Pancreas (tissue), 10 donors: ENCODE data around the gene FAM174C. TPM values are rescaled to one million over a fixed set of nuclear protein-coding genes. Genes with fewer than 3 reads are reported as not detected.
A peak's percentile ranks its signal among the peaks of the same experiment; 100 is the strongest.
"Not testable (repeated sequence)": the region's sequence is repeated elsewhere in the genome, so short reads cannot be mapped to it uniquely, and the experiment has no call there.

ENCODE experiments used
- ATAC-seq, 4 donors: fragments of 200-7000 bp; cut with Tn5 transposase; one replicate each; pipeline versions ENCODE4 v1.8.0 to v1.9.1; 2020; ENCODE audit warnings: mild to moderate bottlenecking in 4 of 4, moderate library complexity in 4 of 4
- DNase-seq, 6 donors: peaks; one replicate each; pipeline ENCODE4 v3.0.0-alpha.2; 2020
- FAIRE-seq: peaks from 2 replicates; lab custom pipeline; 2012; peaks lifted over from hg19 to GRCh38; lab: Jason Lieb, UNC
- H3K27ac ChIP-seq, 4 donors: fragments of 200-600 bp; sonication (generic); 1 replicate in 3 of 4; 2 replicates in 1 of 4; pipeline versions ENCODE4 v1.5.0 to v1.8.0; 2020
- H3K27me3 ChIP-seq, 4 donors: fragments of 200-600 bp; one replicate each; pipeline ENCODE4 v1.8.0; 2021
- H3K36me3 ChIP-seq, 3 donors: fragments of 200-600 bp; sonication (generic) in 1 of 3; one replicate each; pipeline versions ENCODE4 v1.5.0 to v1.8.0; 2020 to 2021
- H3K4me1 ChIP-seq, 3 donors: fragments of 200-600 bp; one replicate each; pipeline ENCODE4 v1.8.0; 2021
- H3K4me3 ChIP-seq, 4 donors: fragments of 200-600 bp; sonication (generic) in 2 of 4; one replicate each; pipeline versions ENCODE4 v1.5.0 to v1.8.0; 2020 to 2021
- H3K9me3 ChIP-seq, 4 donors: fragments of 200-600 bp; one replicate each; pipeline ENCODE4 v1.8.0; 2021
- WGBS, 2 donors: extraction: QIAGEN DNeasy Blood & Tissue Kit; methylation state at CpG; one replicate each; pipeline ENCODE4 v1.1.7; 2013; 5-methylcytosine and 5-hydroxymethylcytosine counted together
- intact Hi-C, 3 donors: fragments of 100-400 bp; cut with DNase I; formaldehyde crosslinking; loops; one replicate each; pipeline versions ENCODE4 v1.11.1 to v1.14.2; 2022
- polyA plus RNA-seq, 2 donors: library from polyadenylated mRNA; stranded (reverse); fragments of 200-250 nt; gene quantifications; one replicate each; pipeline ENCODE4 v1.2.3, GENCODE V29; 2013
- total RNA-seq, 6 donors: library from RNA; stranded (reverse); fragmentation: NEBNext Ultra II Directional in 4 of 6; extraction: Animal tissue kit (Norgen Biotek cat#: 25700) in 4 of 6; gene quantifications; one replicate each; pipeline versions ENCODE4 v1.2.1 to v1.2.4, GENCODE V29; 2021 to 2023
- TF ChIP-seq, protein P1 (sequence below), 4 donors: fragments of 200-600 bp; sonication (generic) in 3 of 4; IDR thresholded peaks; one replicate each; pipeline versions ENCODE4 v1.5.0 to v1.8.0; 2021; ENCODE audit warnings: antibody characterized with exemption in 4 of 4
- donor health status: healthy with polysubstance abuse.
- donor health status: DM: no; HTN: no; CAD: no; lungs with moderate emphysema.
- donor health status: DM: no; HTN: no; CAD: no.
- donor health status: control.
- donor health status: control.
- donor health status: Bipolar disorder and iron deficiency.
- donor health status: DM: yes; HTN: yes; CAD: no.
- donor health status: DM: no; HTN: no; CAD: no.
- donor health status: DM: no; HTN: no; CAD: no.
- donor health status: DM: yes; HTN: yes; CAD: no.

The FAM174C gene
- total and polyA plus RNA-seq, 8 donors: 16.1 to 83.4 (median 25.4) TPM

- no peaks in the 10 kb centered on the region for H3K9me3 ChIP-seq
- peak in 5 of 6 donors; percentile 60 to 87 (median 62) for DNase-seq
- no peaks in the 10 kb centered on the region for H3K36me3 ChIP-seq
- intact Hi-C loops: loop anchor here in 1 of 3 donors (2.0 kb wide), 1 partner anchor 21 kb away; no protein-coding TSS in a partner anchor
- 41 to 45% methylated on average over 25 to 26 of the region's 26 CpGs for WGBS, 2 donors
- no peak for FAIRE-seq
- ATAC-seq: no peak
- TF ChIP-seq, protein P1, sequence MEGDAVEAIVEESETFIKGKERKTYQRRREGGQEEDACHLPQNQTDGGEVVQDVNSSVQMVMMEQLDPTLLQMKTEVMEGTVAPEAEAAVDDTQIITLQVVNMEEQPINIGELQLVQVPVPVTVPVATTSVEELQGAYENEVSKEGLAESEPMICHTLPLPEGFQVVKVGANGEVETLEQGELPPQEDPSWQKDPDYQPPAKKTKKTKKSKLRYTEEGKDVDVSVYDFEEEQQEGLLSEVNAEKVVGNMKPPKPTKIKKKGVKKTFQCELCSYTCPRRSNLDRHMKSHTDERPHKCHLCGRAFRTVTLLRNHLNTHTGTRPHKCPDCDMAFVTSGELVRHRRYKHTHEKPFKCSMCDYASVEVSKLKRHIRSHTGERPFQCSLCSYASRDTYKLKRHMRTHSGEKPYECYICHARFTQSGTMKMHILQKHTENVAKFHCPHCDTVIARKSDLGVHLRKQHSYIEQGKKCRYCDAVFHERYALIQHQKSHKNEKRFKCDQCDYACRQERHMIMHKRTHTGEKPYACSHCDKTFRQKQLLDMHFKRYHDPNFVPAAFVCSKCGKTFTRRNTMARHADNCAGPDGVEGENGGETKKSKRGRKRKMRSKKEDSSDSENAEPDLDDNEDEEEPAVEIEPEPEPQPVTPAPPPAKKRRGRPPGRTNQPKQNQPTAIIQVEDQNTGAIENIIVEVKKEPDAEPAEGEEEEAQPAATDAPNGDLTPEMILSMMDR (IDR thresholded peaks at IDR 0.05): no peak
- H3K4me3 ChIP-seq: peak overlapping the region in 1 of 4 donors; percentile 23
- H3K4me1 ChIP-seq: peaks cover 44 to 54% (median 52%) of the 10 kb centered on the region in 3 donors
- no peaks in the 10 kb centered on the region for H3K27me3 ChIP-seq
- peak overlapping the region; percentile 49 to 79 (median 67) for H3K27ac ChIP-seq
Measured at GRCh38 chr19:1245494-1246264, 29.7 kb upstream of the FAM174C start.

- peak in 5 of 6 donors; percentile 57 to 87 (median 65) for DNase-seq
- intact Hi-C loops, FAIRE-seq, H3K27me3 ChIP-seq, H3K9me3 ChIP-seq, ATAC-seq, H3K4me3 ChIP-seq, H3K36me3 ChIP-seq: not testable (repeated sequence)
- WGBS, 2 donors: 73 to 81% methylated on average over 25 to 27 of the region's 27 CpGs
- H3K4me1 ChIP-seq: peaks cover 39 to 46% (median 45%) of the 10 kb centered on the region in 3 donors
- peak overlapping the region; percentile 8 to 79 (median 60) for H3K27ac ChIP-seq
Measured at GRCh38 chr19:1246265-1247087, 28.9 kb upstream of the FAM174C start.

DNA sequence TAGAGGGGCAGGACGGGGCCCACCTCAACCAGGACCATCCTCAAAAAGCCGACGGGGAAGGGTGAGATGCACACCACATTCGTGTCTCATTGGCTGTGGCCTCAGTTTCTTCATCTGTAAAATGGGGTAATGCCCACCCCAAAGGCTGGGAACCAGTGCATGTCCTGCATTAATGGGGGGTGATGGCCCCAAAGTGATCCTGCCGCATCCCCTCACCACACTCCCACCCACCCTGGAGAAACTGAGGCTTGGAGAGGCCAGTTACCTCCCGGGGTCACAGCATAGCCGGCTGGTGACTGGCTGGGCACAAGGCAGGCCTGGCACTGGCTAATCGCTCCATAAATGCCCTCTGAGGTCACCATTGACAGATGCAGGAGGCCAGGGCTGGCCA is 27.6 kb upstream of the FAM174C start:
- TF ChIP-seq, protein P1 (IDR thresholded peaks at IDR 0.05): no peak
- ATAC-seq: peak in 1 of 4 donors; percentile 1
- WGBS, 2 donors: 57 to 59% methylated on average over 8 of the region's 8 CpGs
- H3K9me3 ChIP-seq: no peaks in the 10 kb centered on the region
- no peaks in the 10 kb centered on the region for H3K27me3 ChIP-seq
- intact Hi-C loops: no loop called here
- DNase-seq: peak in 2 of 6 donors; percentile 54 to 86
- no peaks in the 10 kb centered on the region for H3K36me3 ChIP-seq
- FAIRE-seq: no peak
- H3K27ac ChIP-seq: peak overlapping the region; percentile 95 to 97 (median 96)
- peak overlapping the region; percentile 51 to 96 (median 76) for H3K4me3 ChIP-seq
- peaks cover 36 to 41% (median 39%) of the 10 kb centered on the region in 3 donors for H3K4me1 ChIP-seq

DNA sequence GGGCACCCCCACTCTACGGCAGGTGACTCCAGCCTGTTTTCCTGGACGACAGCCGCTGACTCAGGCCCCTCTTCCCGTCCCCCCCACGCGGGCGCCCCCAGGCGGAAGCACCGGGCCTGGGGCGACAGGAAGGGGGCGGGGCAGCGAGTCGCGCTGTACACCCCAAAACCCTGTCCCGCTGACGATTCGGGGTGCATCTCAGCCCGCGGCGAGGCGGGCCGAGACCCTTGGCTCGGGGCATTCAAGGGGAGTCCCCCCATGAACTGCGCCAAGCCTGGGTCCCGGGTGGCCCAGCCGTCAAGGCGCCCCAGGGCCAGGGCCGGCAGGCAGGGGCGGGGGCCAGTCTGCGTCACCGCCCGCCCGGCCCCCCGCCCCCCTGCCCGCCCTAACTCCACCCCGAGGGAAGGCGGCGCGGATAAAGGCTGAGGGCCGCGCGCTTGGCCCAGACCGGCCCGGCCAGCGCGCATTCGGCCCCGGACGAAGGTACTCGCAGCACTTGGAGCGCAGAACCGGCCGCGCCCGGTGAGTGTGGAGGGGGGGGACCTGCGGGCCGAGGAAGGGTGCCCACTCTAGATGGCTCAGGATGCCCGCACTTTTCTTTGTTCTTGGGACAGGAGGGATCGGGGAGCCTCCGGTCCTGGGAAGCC is 27.1 kb upstream of the FAM174C start, which contains the start of gene MIDN:
MIDN (plus strand) TSS at position 445 of the 647 bp plus-strand sequence. CDS start 1,714 bp downstream, outside the sequence.
- TF ChIP-seq, protein P1 (IDR thresholded peaks at IDR 0.05): no peak
- Histone ChIP-seq H3K9me3 (no peaks in the 10 kb centered on the region), H3K4me1 (peaks cover 33 to 36% (median 34%) of the 10 kb centered on the region in 3 donors), H3K4me3 (peak within 1 kb of the TSS; percentile 51 to 96 (median 76)), H3K27ac (peak within 1 kb of the TSS; percentile 95 to 97 (median 96)), H3K27me3 (no peaks in the 10 kb centered on the region), H3K36me3 (no peaks in the 10 kb centered on the region)
- 1% methylated on average over 33 to 60 of the region's 60 CpGs for WGBS, 2 donors
- intact Hi-C loops: no loop called here
- DNase-seq (peak in 5 of 6 donors; percentile 85 to 93 (median 88)), FAIRE-seq (no peak), ATAC-seq (peak; percentile 19 to 39 (median 32))
